ENCODE results near the gene AATK.

GRCh38 chr17:81209141-81209540 is 43.1 kb upstream of the AATK start:
- TF ChIP-seq, protein P1, sequence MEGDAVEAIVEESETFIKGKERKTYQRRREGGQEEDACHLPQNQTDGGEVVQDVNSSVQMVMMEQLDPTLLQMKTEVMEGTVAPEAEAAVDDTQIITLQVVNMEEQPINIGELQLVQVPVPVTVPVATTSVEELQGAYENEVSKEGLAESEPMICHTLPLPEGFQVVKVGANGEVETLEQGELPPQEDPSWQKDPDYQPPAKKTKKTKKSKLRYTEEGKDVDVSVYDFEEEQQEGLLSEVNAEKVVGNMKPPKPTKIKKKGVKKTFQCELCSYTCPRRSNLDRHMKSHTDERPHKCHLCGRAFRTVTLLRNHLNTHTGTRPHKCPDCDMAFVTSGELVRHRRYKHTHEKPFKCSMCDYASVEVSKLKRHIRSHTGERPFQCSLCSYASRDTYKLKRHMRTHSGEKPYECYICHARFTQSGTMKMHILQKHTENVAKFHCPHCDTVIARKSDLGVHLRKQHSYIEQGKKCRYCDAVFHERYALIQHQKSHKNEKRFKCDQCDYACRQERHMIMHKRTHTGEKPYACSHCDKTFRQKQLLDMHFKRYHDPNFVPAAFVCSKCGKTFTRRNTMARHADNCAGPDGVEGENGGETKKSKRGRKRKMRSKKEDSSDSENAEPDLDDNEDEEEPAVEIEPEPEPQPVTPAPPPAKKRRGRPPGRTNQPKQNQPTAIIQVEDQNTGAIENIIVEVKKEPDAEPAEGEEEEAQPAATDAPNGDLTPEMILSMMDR (conservative IDR thresholded peaks at IDR 0.05; ENCODE audit: low read depth in 2 of 2), result no peak
- TF ChIP-seq EZH2 (IDR thresholded peaks at IDR 0.05; ENCODE audit: low read depth, unreplicated experiment) (no peak), POLR2AphosphoS5 (IDR thresholded peaks at IDR 0.05; ENCODE audit: low read depth) (no peak), ZNF114 (CRISPR knock-in tag; IDR thresholded peaks at IDR 0.05) (no peak), CREB1 (CRISPR knock-in tag; IDR thresholded peaks at IDR 0.05; ENCODE audit: low read depth) (no peak), JUNB (IDR thresholded peaks at IDR 0.05; ENCODE audit: unreplicated experiment) (no peak), EZH2phosphoT487 (IDR thresholded peaks at IDR 0.05; ENCODE audit: unreplicated experiment) (no peak), STAT1 (IDR thresholded peaks at IDR 0.05; ENCODE audit: unreplicated experiment) (no peak), ZNF331 (CRISPR knock-in tag; IDR thresholded peaks at IDR 0.05; ENCODE audit: low read depth) (no peak), ETS1 (IDR thresholded peaks at IDR 0.05) (no peak), NANOG (IDR thresholded peaks at IDR 0.05; ENCODE audit: borderline replicate concordance) (no peak)
- TF ChIP-seq, protein P2, sequence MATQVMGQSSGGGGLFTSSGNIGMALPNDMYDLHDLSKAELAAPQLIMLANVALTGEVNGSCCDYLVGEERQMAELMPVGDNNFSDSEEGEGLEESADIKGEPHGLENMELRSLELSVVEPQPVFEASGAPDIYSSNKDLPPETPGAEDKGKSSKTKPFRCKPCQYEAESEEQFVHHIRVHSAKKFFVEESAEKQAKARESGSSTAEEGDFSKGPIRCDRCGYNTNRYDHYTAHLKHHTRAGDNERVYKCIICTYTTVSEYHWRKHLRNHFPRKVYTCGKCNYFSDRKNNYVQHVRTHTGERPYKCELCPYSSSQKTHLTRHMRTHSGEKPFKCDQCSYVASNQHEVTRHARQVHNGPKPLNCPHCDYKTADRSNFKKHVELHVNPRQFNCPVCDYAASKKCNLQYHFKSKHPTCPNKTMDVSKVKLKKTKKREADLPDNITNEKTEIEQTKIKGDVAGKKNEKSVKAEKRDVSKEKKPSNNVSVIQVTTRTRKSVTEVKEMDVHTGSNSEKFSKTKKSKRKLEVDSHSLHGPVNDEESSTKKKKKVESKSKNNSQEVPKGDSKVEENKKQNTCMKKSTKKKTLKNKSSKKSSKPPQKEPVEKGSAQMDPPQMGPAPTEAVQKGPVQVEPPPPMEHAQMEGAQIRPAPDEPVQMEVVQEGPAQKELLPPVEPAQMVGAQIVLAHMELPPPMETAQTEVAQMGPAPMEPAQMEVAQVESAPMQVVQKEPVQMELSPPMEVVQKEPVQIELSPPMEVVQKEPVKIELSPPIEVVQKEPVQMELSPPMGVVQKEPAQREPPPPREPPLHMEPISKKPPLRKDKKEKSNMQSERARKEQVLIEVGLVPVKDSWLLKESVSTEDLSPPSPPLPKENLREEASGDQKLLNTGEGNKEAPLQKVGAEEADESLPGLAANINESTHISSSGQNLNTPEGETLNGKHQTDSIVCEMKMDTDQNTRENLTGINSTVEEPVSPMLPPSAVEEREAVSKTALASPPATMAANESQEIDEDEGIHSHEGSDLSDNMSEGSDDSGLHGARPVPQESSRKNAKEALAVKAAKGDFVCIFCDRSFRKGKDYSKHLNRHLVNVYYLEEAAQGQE (IDR thresholded peaks at IDR 0.05; ENCODE audit: unreplicated experiment), result no peak
- TF ChIP-seq, protein P3, sequence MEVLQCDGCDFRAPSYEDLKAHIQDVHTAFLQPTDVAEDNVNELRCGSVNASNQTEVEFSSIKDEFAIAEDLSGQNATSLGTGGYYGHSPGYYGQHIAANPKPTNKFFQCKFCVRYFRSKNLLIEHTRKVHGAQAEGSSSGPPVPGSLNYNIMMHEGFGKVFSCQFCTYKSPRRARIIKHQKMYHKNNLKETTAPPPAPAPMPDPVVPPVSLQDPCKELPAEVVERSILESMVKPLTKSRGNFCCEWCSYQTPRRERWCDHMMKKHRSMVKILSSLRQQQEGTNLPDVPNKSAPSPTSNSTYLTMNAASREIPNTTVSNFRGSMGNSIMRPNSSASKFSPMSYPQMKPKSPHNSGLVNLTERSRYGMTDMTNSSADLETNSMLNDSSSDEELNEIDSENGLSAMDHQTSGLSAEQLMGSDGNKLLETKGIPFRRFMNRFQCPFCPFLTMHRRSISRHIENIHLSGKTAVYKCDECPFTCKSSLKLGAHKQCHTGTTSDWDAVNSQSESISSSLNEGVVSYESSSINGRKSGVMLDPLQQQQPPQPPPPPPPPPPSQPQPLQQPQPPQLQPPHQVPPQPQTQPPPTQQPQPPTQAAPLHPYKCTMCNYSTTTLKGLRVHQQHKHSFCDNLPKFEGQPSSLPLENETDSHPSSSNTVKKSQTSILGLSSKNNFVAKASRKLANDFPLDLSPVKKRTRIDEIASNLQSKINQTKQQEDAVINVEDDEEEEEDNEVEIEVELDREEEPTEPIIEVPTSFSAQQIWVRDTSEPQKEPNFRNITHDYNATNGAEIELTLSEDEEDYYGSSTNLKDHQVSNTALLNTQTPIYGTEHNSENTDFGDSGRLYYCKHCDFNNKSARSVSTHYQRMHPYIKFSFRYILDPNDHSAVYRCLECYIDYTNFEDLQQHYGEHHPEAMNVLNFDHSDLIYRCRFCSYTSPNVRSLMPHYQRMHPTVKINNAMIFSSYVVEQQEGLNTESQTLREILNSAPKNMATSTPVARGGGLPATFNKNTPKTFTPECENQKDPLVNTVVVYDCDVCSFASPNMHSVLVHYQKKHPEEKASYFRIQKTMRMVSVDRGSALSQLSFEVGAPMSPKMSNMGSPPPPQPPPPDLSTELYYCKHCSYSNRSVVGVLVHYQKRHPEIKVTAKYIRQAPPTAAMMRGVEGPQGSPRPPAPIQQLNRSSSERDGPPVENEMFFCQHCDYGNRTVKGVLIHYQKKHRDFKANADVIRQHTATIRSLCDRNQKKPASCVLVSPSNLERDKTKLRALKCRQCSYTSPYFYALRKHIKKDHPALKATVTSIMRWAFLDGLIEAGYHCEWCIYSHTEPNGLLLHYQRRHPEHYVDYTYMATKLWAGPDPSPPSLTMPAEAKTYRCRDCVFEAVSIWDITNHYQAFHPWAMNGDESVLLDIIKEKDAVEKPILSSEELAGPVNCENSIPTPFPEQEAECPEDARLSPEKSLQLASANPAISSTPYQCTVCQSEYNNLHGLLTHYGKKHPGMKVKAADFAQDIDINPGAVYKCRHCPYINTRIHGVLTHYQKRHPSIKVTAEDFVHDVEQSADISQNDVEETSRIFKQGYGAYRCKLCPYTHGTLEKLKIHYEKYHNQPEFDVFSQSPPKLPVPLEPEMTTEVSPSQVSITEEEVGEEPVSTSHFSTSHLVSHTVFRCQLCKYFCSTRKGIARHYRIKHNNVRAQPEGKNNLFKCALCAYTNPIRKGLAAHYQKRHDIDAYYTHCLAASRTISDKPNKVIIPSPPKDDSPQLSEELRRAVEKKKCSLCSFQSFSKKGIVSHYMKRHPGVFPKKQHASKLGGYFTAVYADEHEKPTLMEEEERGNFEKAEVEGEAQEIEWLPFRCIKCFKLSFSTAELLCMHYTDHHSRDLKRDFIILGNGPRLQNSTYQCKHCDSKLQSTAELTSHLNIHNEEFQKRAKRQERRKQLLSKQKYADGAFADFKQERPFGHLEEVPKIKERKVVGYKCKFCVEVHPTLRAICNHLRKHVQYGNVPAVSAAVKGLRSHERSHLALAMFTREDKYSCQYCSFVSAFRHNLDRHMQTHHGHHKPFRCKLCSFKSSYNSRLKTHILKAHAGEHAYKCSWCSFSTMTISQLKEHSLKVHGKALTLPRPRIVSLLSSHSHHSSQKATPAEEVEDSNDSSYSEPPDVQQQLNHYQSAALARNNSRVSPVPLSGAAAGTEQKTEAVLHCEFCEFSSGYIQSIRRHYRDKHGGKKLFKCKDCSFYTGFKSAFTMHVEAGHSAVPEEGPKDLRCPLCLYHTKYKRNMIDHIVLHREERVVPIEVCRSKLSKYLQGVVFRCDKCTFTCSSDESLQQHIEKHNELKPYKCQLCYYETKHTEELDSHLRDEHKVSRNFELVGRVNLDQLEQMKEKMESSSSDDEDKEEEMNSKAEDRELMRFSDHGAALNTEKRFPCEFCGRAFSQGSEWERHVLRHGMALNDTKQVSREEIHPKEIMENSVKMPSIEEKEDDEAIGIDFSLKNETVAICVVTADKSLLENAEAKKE (CRISPR knock-in tag; IDR thresholded peaks at IDR 0.05), result no peak

All from GM23338 (cell line).